ENCODE measurements around the gene AGPAT3.
"Not testable (repeated sequence)": the region's sequence is repeated elsewhere in the genome, so short reads cannot be mapped to it uniquely, and the experiment has no call there.

AGPAT3 gene

GRCh38 chr21:43884861-43885417 is 19.9 kb downstream of the AGPAT3 start:
- no peak for DNase-seq

GRCh38 chr21:43885721-43886120 is 20.7 kb downstream of the AGPAT3 start:
- DNase-seq = no peak

GRCh38 chr21:43886565-43886964 is 21.5 kb downstream of the AGPAT3 start:
- DNase-seq = no peak

GRCh38 chr21:43889069-43889468 is 24.0 kb downstream of the AGPAT3 start:
- DNase-seq = no peak

GRCh38 chr21:43890042-43890441 is 25.0 kb downstream of the AGPAT3 start:
- no peak for DNase-seq

GRCh38 chr21:43892334-43892733 is 27.3 kb downstream of the AGPAT3 start:
- no peak for DNase-seq

GRCh38 chr21:43892984-43893535 is 28.0 kb downstream of the AGPAT3 start:
- no peak for DNase-seq

GRCh38 chr21:43893536-43894205 is 28.6 kb downstream of the AGPAT3 start:
- DNase-seq = no peak

- no peak for DNase-seq
Observed at GRCh38 chr21:43894206-43894577, 29.2 kb downstream of the AGPAT3 start.

- no peak for DNase-seq
Observed at GRCh38 chr21:43895196-43895595, 30.2 kb downstream of the AGPAT3 start.

- not testable (repeated sequence) for DNase-seq
Observed at GRCh38 chr21:43896696-43897299, 31.8 kb downstream of the AGPAT3 start.

- no peak for DNase-seq
Observed at GRCh38 chr21:43899307-43900077, 34.5 kb downstream of the AGPAT3 start.

- DNase-seq = no peak
Observed at GRCh38 chr21:43900078-43900385, 35.0 kb downstream of the AGPAT3 start.

- no peak for DNase-seq
Observed at GRCh38 chr21:43900690-43901089, 35.7 kb downstream of the AGPAT3 start.

- no peak for DNase-seq
Observed at GRCh38 chr21:43902441-43902840, 37.4 kb downstream of the AGPAT3 start.

- DNase-seq = peak; percentile 30
Observed at GRCh38 chr21:43903451-43904091, 38.5 kb downstream of the AGPAT3 start.

GRCh38 chr21:43904331-43904781 is 39.3 kb downstream of the AGPAT3 start:
- DNase-seq = no peak

GRCh38 chr21:43905726-43906455 is 40.9 kb downstream of the AGPAT3 start:
- peak; percentile 8 for DNase-seq

- peak; percentile 11 for DNase-seq
Observed at GRCh38 chr21:43906585-43907370, 41.8 kb downstream of the AGPAT3 start.

GRCh38 chr21:43907751-43908150 is 42.7 kb downstream of the AGPAT3 start:
- no peak for DNase-seq

GRCh38 chr21:43908167-43908566 is 43.1 kb downstream of the AGPAT3 start:
- DNase-seq = peak; percentile 16

Measured in left hindlimb (tissue), 1 donor.